ENCODE results near the gene ACOT8.

ACOT8 gene

DNA sequence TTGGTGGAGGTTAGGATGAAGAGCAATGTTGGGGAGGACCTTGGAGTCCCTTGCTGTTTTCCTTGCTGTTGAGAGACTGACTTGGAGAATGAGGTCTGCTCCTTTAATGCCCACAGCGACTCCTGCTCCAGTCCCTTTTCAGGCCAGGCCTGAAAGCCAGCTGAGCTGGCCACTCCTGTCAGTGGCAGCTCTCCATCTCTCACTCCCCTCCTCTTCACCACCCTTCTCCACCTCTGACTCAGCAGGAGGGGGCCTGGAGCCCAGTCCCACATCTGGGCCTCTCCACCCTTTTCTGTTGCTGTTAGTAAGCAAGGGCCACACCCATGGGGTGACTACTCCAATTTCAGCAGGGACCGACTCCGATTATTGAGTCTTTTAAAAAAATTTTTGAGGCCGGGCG, 21.4 kb downstream of the ACOT8 start:
- Histone ChIP-seq H3K9me3 (ENCODE audit: insufficient read depth, low read length) (no peaks in the 10 kb centered on the region), H3K27me3 (ENCODE audit: low read depth, low read length) (peaks cover 6% of the 10 kb centered on the region; the same call in 1 of the 2 replicates), H3K27ac (ENCODE audit: low read length) (no peak overlapping the region), H3K79me2 (ENCODE audit: low read length) (no peaks in the 10 kb centered on the region), H2AFZ (ENCODE audit: low read depth, low read length) (no peak overlapping the region), H4K20me1 (ENCODE audit: insufficient read depth, low read length) (no peaks in the 10 kb centered on the region), H3K4me2 (ENCODE audit: low read length) (no peak overlapping the region), H3K36me3 (replicated peaks; ENCODE audit: low read depth, low read length) (no peaks in the 10 kb centered on the region), H3K4me1 (ENCODE audit: low read length) (peaks cover 9% of the 10 kb centered on the region), H3K4me3 (ENCODE audit: low read length) (no peak overlapping the region), H3K9ac (ENCODE audit: low read length) (no peak overlapping the region)
- TF ChIP-seq, protein P1, sequence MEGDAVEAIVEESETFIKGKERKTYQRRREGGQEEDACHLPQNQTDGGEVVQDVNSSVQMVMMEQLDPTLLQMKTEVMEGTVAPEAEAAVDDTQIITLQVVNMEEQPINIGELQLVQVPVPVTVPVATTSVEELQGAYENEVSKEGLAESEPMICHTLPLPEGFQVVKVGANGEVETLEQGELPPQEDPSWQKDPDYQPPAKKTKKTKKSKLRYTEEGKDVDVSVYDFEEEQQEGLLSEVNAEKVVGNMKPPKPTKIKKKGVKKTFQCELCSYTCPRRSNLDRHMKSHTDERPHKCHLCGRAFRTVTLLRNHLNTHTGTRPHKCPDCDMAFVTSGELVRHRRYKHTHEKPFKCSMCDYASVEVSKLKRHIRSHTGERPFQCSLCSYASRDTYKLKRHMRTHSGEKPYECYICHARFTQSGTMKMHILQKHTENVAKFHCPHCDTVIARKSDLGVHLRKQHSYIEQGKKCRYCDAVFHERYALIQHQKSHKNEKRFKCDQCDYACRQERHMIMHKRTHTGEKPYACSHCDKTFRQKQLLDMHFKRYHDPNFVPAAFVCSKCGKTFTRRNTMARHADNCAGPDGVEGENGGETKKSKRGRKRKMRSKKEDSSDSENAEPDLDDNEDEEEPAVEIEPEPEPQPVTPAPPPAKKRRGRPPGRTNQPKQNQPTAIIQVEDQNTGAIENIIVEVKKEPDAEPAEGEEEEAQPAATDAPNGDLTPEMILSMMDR (IDR thresholded peaks at IDR 0.05; ENCODE audit: low read depth, low read length), result no peak
- no peak for TF ChIP-seq EZH2phosphoT487 (IDR thresholded peaks at IDR 0.05; ENCODE audit: low read depth)

DNA sequence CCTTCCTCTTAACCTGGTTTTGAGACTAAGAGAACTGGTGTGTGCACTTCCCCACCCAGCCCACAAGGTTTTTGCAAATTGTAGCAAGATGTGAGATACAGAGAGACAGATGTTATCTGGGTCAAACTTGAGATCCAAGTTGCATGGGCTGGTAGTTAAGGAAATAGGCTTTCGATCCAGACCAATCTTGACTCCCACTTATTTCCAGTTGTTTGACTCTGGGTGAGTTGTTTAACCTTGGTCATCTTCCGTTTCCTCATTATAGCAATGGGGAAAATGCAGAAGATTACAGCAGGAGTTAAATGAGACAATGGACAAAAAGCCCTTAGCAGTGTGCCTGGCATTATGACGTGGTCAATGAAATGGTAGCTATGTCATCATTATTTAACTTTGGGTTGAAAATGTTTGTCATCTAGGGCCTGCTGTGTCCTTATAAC, 21.8 kb downstream of the ACOT8 start:
- Histone ChIP-seq H3K27ac (ENCODE audit: low read length) (no peak overlapping the region), H3K4me2 (ENCODE audit: low read length) (no peak overlapping the region), H3K36me3 (replicated peaks; ENCODE audit: low read depth, low read length) (no peaks in the 10 kb centered on the region), H3K79me2 (ENCODE audit: low read length) (no peaks in the 10 kb centered on the region), H3K9ac (ENCODE audit: low read length) (no peak overlapping the region), H4K20me1 (ENCODE audit: insufficient read depth, low read length) (no peaks in the 10 kb centered on the region), H3K9me3 (ENCODE audit: insufficient read depth, low read length) (no peaks in the 10 kb centered on the region), H3K4me1 (ENCODE audit: low read length) (peaks cover 9% of the 10 kb centered on the region), H3K27me3 (ENCODE audit: low read depth, low read length) (peaks cover 8% of the 10 kb centered on the region), H2AFZ (ENCODE audit: low read depth, low read length) (no peak overlapping the region), H3K4me3 (ENCODE audit: low read length) (no peak overlapping the region)
- no peak for TF ChIP-seq EZH2phosphoT487 (IDR thresholded peaks at IDR 0.05; ENCODE audit: low read depth)
- TF ChIP-seq, protein P1 (IDR thresholded peaks at IDR 0.05; ENCODE audit: low read depth, low read length), result no peak

DNA sequence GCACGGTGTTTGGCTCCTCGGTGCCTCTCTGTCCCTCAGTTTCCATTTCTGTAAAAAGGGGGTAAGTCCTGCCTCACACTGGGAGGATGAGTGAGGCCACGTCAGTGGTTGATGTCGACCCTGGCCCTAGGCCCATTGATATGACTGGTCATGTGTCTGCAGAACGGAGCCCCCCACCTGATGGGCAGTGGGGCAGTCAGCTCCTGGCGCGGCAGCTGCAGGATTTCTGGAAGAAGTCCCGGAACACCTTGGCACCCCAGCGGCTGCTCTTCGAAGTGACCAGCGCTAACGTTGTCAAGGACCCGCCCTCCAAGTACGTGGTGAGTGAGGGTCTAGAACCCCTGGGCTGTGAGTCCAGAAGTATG, 22.4 kb downstream of the ACOT8 start:
- Histone ChIP-seq H3K4me2 (ENCODE audit: low read length) (no peak overlapping the region), H3K27me3 (ENCODE audit: low read depth, low read length) (peaks cover 10% of the 10 kb centered on the region), H3K9me3 (ENCODE audit: insufficient read depth, low read length) (no peaks in the 10 kb centered on the region), H3K36me3 (replicated peaks; ENCODE audit: low read depth, low read length) (no peaks in the 10 kb centered on the region), H3K4me3 (ENCODE audit: low read length) (no peak overlapping the region), H4K20me1 (ENCODE audit: insufficient read depth, low read length) (no peaks in the 10 kb centered on the region), H3K4me1 (ENCODE audit: low read length) (peaks cover 6% of the 10 kb centered on the region), H2AFZ (ENCODE audit: low read depth, low read length) (no peak overlapping the region), H3K27ac (ENCODE audit: low read length) (no peak overlapping the region), H3K9ac (ENCODE audit: low read length) (no peak overlapping the region), H3K79me2 (ENCODE audit: low read length) (no peaks in the 10 kb centered on the region)
- TF ChIP-seq, protein P1 (IDR thresholded peaks at IDR 0.05; ENCODE audit: low read depth, low read length), result no peak
- no peak for TF ChIP-seq EZH2phosphoT487 (IDR thresholded peaks at IDR 0.05; ENCODE audit: low read depth)

DNA sequence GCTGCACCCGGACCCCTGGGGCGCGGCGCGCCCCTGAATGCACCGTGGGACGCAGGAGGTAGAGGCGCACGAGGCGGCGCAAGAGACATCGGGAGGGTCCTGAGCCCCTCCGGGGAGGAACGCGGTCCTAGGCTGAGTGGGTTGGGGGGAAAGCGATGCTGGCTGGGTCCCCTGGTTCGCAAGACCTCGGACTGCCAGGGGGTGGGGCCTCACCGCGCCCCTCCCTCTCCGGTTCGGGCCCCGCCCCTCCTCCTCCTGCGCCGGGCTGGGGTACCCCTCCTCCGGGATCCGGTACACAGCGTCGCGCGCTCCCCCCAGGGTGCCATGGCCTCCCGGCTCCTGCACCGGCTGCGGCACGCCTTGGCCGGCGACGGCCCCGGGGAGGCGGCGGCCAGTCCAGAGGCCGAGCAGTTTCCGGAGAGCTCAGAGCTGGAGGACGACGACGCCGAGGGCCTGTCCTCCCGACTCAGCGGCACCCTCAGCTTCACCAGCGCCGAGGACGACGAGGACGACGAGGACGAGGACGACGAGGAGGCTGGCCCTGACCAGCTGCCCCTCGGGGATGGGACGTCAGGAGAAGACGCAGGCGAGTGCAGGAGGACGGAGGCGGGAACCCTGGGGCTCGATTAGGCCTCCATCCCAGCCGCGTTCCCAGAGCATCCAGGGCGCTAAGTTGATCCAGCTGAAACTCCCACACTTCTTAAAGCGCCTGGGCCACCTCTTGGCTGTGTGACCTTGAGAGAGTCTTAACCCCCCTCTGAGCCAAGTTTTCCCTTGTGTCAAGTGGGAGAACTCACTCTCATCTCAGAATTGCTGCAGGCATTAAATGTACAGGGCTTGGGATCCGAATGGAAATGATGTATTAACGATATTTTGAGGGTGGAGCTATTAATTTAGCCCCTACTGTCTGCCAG, 23.1 kb downstream of the ACOT8 start:
- no peak overlapping the region for H3K27ac ChIP-seq (ENCODE audit: low read length)
- H3K36me3 ChIP-seq (replicated peaks; ENCODE audit: low read depth, low read length), result no peaks in the 10 kb centered on the region
- H3K27me3 ChIP-seq (ENCODE audit: low read depth, low read length), result peaks cover 10% of the 10 kb centered on the region
- H3K79me2 ChIP-seq (ENCODE audit: low read length), result no peaks in the 10 kb centered on the region
- H2AFZ ChIP-seq (ENCODE audit: low read depth, low read length), result peak overlapping the region; percentile 84; the same call in 1 of the 2 replicates
- peak overlapping the region; percentile 75 for H3K4me3 ChIP-seq (ENCODE audit: low read length)
- H3K9me3 ChIP-seq (ENCODE audit: insufficient read depth, low read length), result no peaks in the 10 kb centered on the region
- H4K20me1 ChIP-seq (ENCODE audit: insufficient read depth, low read length), result no peaks in the 10 kb centered on the region
- TF ChIP-seq, protein P1 (IDR thresholded peaks at IDR 0.05; ENCODE audit: low read depth, low read length), result no peak
- TF ChIP-seq EZH2phosphoT487 (IDR thresholded peaks at IDR 0.05; ENCODE audit: low read depth), result no peak
- peak overlapping the region; percentile 83 for H3K4me2 ChIP-seq (ENCODE audit: low read length)
- H3K4me1 ChIP-seq (ENCODE audit: low read length), result peaks cover 4% of the 10 kb centered on the region; the same call in 1 of the 2 replicates
- peak overlapping the region; percentile 55 for H3K9ac ChIP-seq (ENCODE audit: low read length)
